Measurements from ENCODE around the gene EXOC4.
A peak's percentile ranks its signal among the peaks of the same experiment; 100 is the strongest.

Gene EXOC4

GRCh38 chr7:133727476-133728214, 474.8 kb downstream of the EXOC4 start:
- DNase-seq: no peak

- no peak for DNase-seq
Measured at GRCh38 chr7:133730360-133730759, 477.5 kb downstream of the EXOC4 start.

DNA sequence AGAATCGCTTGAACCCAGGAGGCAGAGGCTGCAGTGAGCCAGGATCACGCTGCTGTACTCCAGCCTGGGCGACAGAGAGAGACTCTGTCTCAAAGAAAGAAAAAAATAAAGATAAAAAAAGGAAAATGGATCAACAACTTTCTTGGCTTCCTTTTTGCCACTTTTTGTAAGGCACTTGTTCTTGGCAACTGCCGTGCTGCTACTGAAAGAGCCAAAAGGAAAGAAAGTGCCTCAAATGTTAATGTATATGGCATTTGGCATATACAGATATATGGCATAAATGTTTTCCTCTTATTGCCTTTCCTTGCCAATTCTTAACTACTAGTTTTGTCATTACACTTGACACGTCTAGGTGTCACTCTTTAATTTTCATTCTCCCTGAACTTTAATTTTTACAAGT, 480.5 kb downstream of the EXOC4 start:
- DNase-seq: no peak

DNA sequence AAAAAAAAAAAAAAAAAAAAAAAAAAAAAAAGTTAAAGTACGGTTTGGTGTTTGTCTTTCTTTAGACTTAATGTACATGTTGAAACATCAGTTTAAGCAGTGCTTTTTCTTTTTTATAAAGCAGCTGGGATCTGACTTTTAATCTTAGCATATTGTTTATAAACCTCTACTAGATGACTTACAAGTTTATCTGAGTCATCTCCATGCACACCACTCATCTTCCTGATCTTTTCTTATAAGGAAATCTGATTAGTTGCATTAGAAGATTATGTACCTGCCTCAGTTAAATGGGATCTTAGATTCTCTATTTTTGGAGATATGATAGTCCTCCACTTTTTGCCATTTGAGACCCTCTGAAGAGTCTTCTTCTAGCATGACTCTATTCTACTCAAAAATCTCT, 482.3 kb downstream of the EXOC4 start:
- DNase-seq: no peak

- DNase-seq: no peak
Measured at GRCh38 chr7:133739817-133740216, 486.9 kb downstream of the EXOC4 start.

GRCh38 chr7:133741078-133741477, 488.2 kb downstream of the EXOC4 start:
- no peak for DNase-seq

DNA sequence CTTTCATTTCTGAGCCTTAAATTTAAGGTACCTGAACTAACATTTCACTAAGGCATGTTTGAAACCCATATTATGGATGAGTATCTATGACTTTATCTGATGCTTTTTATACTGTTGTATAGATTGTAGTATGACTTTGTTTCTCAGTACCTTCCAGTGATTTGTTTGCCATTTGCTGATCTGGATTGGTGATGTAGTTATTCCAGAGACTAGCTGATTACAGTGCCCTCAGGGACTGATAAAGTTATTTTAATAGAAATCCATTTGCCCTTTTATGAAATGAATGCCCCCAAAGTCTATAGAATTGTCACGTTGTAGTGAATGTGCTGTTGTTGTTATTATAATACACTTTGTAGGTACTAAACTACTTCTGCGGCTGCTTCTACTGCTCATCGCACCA, 488.8 kb downstream of the EXOC4 start:
- no peak for DNase-seq

- no peak for DNase-seq
Measured at GRCh38 chr7:133742709-133743538, 490.0 kb downstream of the EXOC4 start.

GRCh38 chr7:133744451-133744850, 491.6 kb downstream of the EXOC4 start:
- DNase-seq: no peak

DNA sequence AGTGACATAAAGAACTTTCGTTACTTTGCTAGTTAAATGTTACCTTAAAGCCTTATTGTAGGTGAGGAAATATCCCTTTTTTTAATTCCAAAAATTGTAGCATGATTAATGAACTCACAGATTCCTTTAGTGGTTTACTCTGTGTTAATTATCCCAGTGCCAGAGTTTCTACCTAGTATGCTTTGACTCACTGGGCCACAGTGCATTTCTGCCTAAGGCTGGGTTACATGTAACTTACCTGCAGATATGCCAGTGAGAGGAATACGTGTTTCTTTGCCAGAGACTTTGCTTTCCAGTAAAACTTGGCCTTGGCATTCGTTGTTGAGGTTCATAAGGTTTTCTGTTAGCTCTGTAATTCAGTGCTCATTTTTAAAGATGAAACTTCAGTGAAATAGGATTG, 493.4 kb downstream of the EXOC4 start:
- DNase-seq: no peak

DNA sequence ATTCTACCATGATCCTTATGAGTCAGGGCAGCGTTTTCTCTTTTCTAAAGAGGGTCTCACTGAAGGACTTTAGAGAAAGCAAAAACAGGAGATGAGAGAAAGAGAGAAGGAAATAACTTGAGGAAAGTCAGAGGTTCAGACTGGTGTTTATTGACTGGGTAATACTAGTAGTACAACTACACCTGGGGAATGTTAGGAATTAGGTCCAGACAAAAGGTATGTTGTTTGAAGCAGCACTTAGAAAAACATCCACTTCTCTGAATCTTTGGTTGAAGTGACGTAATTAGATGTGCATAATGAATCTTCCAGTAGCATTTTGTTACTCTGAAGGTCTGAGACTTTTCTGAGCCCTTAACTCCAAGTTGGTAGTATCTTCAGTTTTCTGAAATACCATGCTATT, 494.0 kb downstream of the EXOC4 start:
- DNase-seq: no peak

- DNase-seq: no peak
Measured at GRCh38 chr7:133748443-133749407, 495.8 kb downstream of the EXOC4 start.

- no peak for DNase-seq
Measured at GRCh38 chr7:133750287-133750686, 497.4 kb downstream of the EXOC4 start.

- no peak for DNase-seq
Measured at GRCh38 chr7:133751079-133751478, 498.2 kb downstream of the EXOC4 start.

DNA sequence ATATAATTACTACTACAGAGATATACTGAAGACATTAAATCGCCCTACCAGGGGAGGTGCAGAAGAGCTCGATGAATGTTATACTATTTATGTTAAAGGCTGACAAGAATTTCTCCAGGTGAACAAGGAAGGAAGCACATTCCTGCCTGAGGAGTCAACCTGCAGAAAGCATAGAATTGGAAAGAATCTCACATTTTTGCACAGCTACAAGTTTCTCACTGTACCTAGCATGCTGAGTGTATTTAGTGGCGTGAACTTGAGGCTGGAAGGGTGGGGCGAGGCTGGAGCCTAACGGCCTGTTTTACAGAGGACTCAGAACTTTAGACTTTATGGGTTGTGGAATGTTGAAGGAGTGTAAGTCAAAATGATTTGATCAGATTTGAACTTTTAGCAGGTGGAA, 500.6 kb downstream of the EXOC4 start:
- no peak for DNase-seq

- DNase-seq: no peak
Measured at GRCh38 chr7:133754708-133755107, 501.8 kb downstream of the EXOC4 start.

DNA sequence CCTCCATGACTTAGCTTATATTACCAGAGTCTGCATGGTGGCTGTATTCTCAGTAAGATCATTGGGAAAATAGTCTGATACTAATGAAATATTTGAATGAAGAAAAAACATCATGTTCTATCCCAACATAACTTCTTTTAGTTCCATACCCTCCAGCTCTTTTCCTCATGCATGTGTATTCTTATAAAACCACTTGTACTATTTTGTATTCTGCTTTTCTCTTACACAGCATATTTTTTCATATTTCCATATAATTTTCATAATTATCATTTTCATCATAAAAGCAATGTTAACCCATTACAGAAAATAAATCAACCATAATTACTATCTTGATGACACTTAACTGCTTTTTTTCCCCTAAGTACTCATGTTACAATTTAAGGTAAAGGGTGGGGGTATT, 503.0 kb downstream of the EXOC4 start:
- no peak for DNase-seq

- peak; percentile 60 for DNase-seq
Measured at GRCh38 chr7:133761443-133761842, 508.6 kb downstream of the EXOC4 start.

GRCh38 chr7:133763076-133763640, 510.3 kb downstream of the EXOC4 start:
- no peak for DNase-seq

DNA sequence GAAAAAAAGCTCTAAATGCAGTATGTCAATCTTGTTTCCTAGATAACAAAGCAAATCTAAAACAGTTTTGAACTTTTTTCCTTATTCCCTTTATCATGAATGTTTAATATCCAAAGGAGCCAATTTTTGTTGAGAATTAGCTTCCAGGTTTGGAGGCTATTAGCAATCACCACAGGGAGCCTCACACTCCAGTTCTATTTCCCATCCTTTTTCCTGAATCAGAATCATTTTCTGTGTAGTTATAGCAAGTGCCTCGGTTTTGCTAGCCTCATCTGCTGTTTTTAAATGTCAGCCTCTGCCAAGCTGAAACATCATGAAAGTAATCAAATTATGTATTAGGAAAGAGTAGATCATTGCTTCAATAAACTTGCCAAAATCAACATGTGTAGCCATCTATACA, 516.8 kb downstream of the EXOC4 start:
- no peak for DNase-seq

DNA sequence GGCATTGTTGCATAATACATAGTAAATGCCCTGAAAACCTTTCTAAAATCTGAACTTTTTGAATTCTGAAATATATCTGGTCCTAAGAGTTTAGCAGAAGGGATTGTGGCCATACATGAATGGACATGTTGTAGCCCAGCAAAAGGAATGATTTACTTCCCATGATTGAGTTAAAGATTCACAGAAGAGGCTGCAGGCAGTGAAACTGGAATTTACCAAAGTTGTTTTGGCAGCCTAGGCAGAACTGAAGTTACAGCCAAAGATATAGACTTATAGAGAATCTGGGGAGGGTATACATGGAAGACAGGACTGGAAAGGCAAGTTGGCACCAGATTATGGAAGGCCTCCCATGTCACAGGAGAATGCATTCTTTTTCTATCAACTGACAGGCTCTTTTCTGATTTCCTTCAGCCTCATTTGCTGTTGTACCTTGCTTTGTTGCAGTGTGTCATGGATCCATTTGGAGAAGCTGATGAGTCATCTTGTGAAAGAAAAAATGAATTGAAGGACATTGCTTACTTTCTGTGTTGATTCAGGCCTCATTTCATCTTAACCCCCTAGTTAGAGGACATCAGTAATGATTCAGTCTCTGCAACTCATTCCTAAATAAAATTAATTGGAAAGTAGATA, 518.1 kb downstream of the EXOC4 start:
- no peak for DNase-seq

DNA sequence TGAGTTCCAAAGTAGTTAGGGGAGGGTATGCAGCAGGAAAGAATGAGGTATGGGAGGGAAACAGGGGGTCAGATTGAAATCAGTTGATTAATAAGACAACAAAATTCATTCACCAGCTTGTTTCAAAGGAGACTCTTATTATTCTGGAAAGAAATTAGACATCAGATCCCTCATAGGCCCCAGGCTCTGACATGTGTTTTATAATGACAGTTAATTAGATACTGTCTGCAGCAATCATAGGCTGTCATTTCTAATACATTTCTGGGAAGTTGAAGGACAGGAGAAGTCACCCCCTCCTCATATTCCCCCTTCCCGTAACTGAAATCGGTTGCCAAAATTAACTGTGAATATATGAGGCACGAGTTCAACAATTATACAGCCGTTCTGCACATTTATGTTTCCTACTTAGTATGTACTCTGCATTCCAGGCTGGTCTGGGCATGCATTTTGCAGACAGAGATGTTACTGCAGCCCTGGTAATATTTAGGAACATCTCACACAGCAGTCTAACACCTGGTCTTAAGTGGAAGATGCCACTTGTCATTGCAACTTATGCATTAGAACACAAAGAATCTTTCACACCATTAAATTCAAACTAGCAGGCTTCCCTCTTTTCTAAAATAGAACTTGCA, 519.0 kb downstream of the EXOC4 start:
- peak; percentile 35 for DNase-seq
